ENCODE results near the gene ZNF805. TPM values are rescaled to one million over a fixed set of nuclear protein-coding genes. Genes with fewer than 3 reads are reported as not detected.
"Not testable (repeated sequence)": the region's sequence is repeated elsewhere in the genome, so short reads cannot be mapped to it uniquely, and the experiment has no call there.

Gene ZNF805
- total RNA-seq, 2 experiments from 2014 or later = 10.9 to 11.2 TPM

- Mint-ChIP-seq H3K27me3 (no peaks in the 10 kb centered on the region), H3K36me3 (ENCODE audit: low read depth) (peaks cover 32% of the 10 kb centered on the region), H3K9me3 (peaks cover 3% of the 10 kb centered on the region), H3K27ac (peak overlapping the region; percentile 98), H3K4me1 (peaks cover 24% of the 10 kb centered on the region), H3K4me3 (peak overlapping the region; percentile 79)
- ChIA-PET CTCF (no interaction called here), POLR2A (interaction anchor here (0.6 kb wide), 1 partner anchor 37 kb away, joined by 3 read pairs; no protein-coding TSS in a partner anchor)
- peak; percentile 7 for DNase-seq
These were observed 744 bp downstream of the ZNF805 start for GRCh38 chr19:57241176-57241575.

- no peak overlapping the region for H3K27ac Mint-ChIP-seq
- ChIA-PET CTCF (interaction anchor here (0.6 kb wide), 1 partner anchor 21 kb away, joined by 3 read pairs; no protein-coding TSS in a partner anchor), POLR2A (no interaction called here)
- H3K36me3 Mint-ChIP-seq (ENCODE audit: low read depth) = peaks cover 47% of the 10 kb centered on the region
- no peak overlapping the region for H3K4me3 Mint-ChIP-seq
- H3K4me1 Mint-ChIP-seq = peaks cover 24% of the 10 kb centered on the region
- peaks cover 3% of the 10 kb centered on the region for H3K9me3 Mint-ChIP-seq
- DNase-seq = no peak
- H3K27me3 Mint-ChIP-seq = no peaks in the 10 kb centered on the region
These were observed 2.4 kb downstream of the ZNF805 start for GRCh38 chr19:57242821-57243220.

- POLR2A ChIA-PET = no interaction called here
- Mint-ChIP-seq H3K36me3 (ENCODE audit: low read depth) (peaks cover 60% of the 10 kb centered on the region), H3K27ac (no peak overlapping the region)
These were observed 4.1 kb downstream of the ZNF805 start for GRCh38 chr19:57244513-57244912.

GRCh38 chr19:57245066-57245465 is 4.6 kb downstream of the ZNF805 start:
- peaks cover 22% of the 10 kb centered on the region for H3K4me1 Mint-ChIP-seq
- H3K4me3 Mint-ChIP-seq = no peak overlapping the region
- H3K9me3 Mint-ChIP-seq = peaks cover 2% of the 10 kb centered on the region
- no peak overlapping the region for H3K27ac Mint-ChIP-seq
- DNase-seq = no peak
- H3K27me3 Mint-ChIP-seq = no peaks in the 10 kb centered on the region
- POLR2A ChIA-PET = no interaction called here
- peaks cover 62% of the 10 kb centered on the region for H3K36me3 Mint-ChIP-seq (ENCODE audit: low read depth)
- CTCF ChIA-PET = no interaction called here

More at GRCh38 chr19:57244513-57244912, 4.1 kb downstream of the ZNF805 start:
- CTCF ChIA-PET = interaction anchor here (0.8 kb wide), 1 partner anchor 45 kb away, joined by 3 read pairs; no protein-coding TSS in a partner anchor
- Mint-ChIP-seq H3K4me1 (peaks cover 24% of the 10 kb centered on the region), H3K27me3 (no peaks in the 10 kb centered on the region), H3K4me3 (no peak overlapping the region), H3K9me3 (peaks cover 3% of the 10 kb centered on the region)
- no peak for DNase-seq

- Mint-ChIP-seq H3K36me3 (ENCODE audit: low read depth) (peaks cover 68% of the 10 kb centered on the region), H3K4me1 (peaks cover 19% of the 10 kb centered on the region)
- POLR2A ChIA-PET = no interaction called here
These were observed 5.5 kb downstream of the ZNF805 start for GRCh38 chr19:57245959-57246358.

GRCh38 chr19:57248646-57249045 is 8.2 kb downstream of the ZNF805 start:
- Mint-ChIP-seq H3K27ac (no peak overlapping the region), H3K9me3 (peaks cover 21% of the 10 kb centered on the region), H3K4me3 (no peak overlapping the region), H3K27me3 (no peaks in the 10 kb centered on the region), H3K36me3 (ENCODE audit: low read depth) (peaks cover 89% of the 10 kb centered on the region), H3K4me1 (peaks cover 2% of the 10 kb centered on the region)
- ChIA-PET CTCF (no interaction called here), POLR2A (no interaction called here)
- no peak for DNase-seq

More at GRCh38 chr19:57245959-57246358, 5.5 kb downstream of the ZNF805 start:
- DNase-seq = no peak
- CTCF ChIA-PET = interaction anchor here (1.0 kb wide), 2 partner anchors 18 to 26 kb away, joined by 3 read pairs; no protein-coding TSS in a partner anchor
- Mint-ChIP-seq H3K9me3 (peaks cover 6% of the 10 kb centered on the region), H3K27me3 (no peaks in the 10 kb centered on the region), H3K27ac (no peak overlapping the region), H3K4me3 (no peak overlapping the region)

- POLR2A ChIA-PET = no interaction called here
- Mint-ChIP-seq H3K4me3 (no peak overlapping the region), H3K9me3 (peaks cover 26% of the 10 kb centered on the region), H3K27me3 (no peaks in the 10 kb centered on the region), H3K36me3 (ENCODE audit: low read depth) (peaks cover 90% of the 10 kb centered on the region), H3K4me1 (no peaks in the 10 kb centered on the region), H3K27ac (no peak overlapping the region)
- DNase-seq = no peak
- CTCF ChIA-PET = no interaction called here
These were observed 8.9 kb downstream of the ZNF805 start for GRCh38 chr19:57249329-57249728.

GRCh38 chr19:57253767-57254166 is 13.3 kb downstream of the ZNF805 start:
- Mint-ChIP-seq H3K9me3 (peaks cover 46% of the 10 kb centered on the region), H3K36me3 (ENCODE audit: low read depth) (peaks cover 78% of the 10 kb centered on the region)
- H3K4me1 Mint-ChIP-seq, H3K27me3 Mint-ChIP-seq, CTCF ChIA-PET, H3K4me3 Mint-ChIP-seq, H3K27ac Mint-ChIP-seq, DNase-seq, POLR2A ChIA-PET: not testable (repeated sequence)

GRCh38 chr19:57262044-57262443 is 21.6 kb downstream of the ZNF805 start:
- Mint-ChIP-seq H3K9me3 (peaks cover 46% of the 10 kb centered on the region), H3K4me1 (no peaks in the 10 kb centered on the region), H3K27ac (no peak overlapping the region), H3K27me3 (no peaks in the 10 kb centered on the region), H3K4me3 (no peak overlapping the region), H3K36me3 (ENCODE audit: low read depth) (peaks cover 43% of the 10 kb centered on the region)
- DNase-seq = no peak
- ChIA-PET POLR2A (no interaction called here), CTCF (interaction anchor here (1.4 kb wide), 1 partner anchor 10 kb away, joined by 3 read pairs; no protein-coding TSS in a partner anchor)

GRCh38 chr19:57263244-57263741 is 22.9 kb downstream of the ZNF805 start:
- ChIA-PET CTCF (no interaction called here), POLR2A (no interaction called here)
- Mint-ChIP-seq H3K36me3 (ENCODE audit: low read depth) (peaks cover 42% of the 10 kb centered on the region), H3K4me3 (no peak overlapping the region), H3K27me3 (no peaks in the 10 kb centered on the region), H3K9me3 (peaks cover 49% of the 10 kb centered on the region), H3K4me1 (no peaks in the 10 kb centered on the region), H3K27ac (no peak overlapping the region)
- no peak for DNase-seq

GRCh38 chr19:57267291-57267690 is 26.9 kb downstream of the ZNF805 start:
- Mint-ChIP-seq H3K27me3 (no peaks in the 10 kb centered on the region), H3K36me3 (ENCODE audit: low read depth) (peaks cover 26% of the 10 kb centered on the region), H3K4me1 (no peaks in the 10 kb centered on the region), H3K27ac (no peak overlapping the region), H3K4me3 (no peak overlapping the region), H3K9me3 (peaks cover 32% of the 10 kb centered on the region)
- no peak for DNase-seq
- ChIA-PET POLR2A (no interaction called here), CTCF (no interaction called here)

GRCh38 chr19:57269515-57270250 is 29.3 kb downstream of the ZNF805 start:
- DNase-seq = no peak
- H3K4me3 Mint-ChIP-seq = no peak overlapping the region
- ChIA-PET CTCF (no interaction called here), POLR2A (no interaction called here)
- H3K9me3 Mint-ChIP-seq = peaks cover 27% of the 10 kb centered on the region
- H3K36me3 Mint-ChIP-seq (ENCODE audit: low read depth) = peaks cover 32% of the 10 kb centered on the region
- H3K4me1 Mint-ChIP-seq = no peaks in the 10 kb centered on the region
- H3K27ac Mint-ChIP-seq = no peak overlapping the region
- no peaks in the 10 kb centered on the region for H3K27me3 Mint-ChIP-seq

- ChIA-PET POLR2A (no interaction called here), CTCF (interaction anchor here (0.7 kb wide), 1 partner anchor 36 kb away, joined by 3 read pairs; no protein-coding TSS in a partner anchor)
- no peak for DNase-seq
- H3K4me3 Mint-ChIP-seq = no peak overlapping the region
- peaks cover 21% of the 10 kb centered on the region for H3K9me3 Mint-ChIP-seq
- peaks cover 40% of the 10 kb centered on the region for H3K36me3 Mint-ChIP-seq (ENCODE audit: low read depth)
- no peaks in the 10 kb centered on the region for H3K27me3 Mint-ChIP-seq
- H3K4me1 Mint-ChIP-seq = no peaks in the 10 kb centered on the region
- H3K27ac Mint-ChIP-seq = no peak overlapping the region
These were observed 30.8 kb downstream of the ZNF805 start for GRCh38 chr19:57271280-57271679.
